AG20443 (cell line): Measurements from ENCODE around the gene VSTM1.
A peak's percentile ranks its signal among the peaks of the same experiment; 100 is the strongest.

ENCODE experiments used
- DNase-seq: peaks from one replicate; pipeline ENCODE4 v3.0.0; 2012; ENCODE audit warnings: low spot score, mixed read lengths

The VSTM1 gene

DNA sequence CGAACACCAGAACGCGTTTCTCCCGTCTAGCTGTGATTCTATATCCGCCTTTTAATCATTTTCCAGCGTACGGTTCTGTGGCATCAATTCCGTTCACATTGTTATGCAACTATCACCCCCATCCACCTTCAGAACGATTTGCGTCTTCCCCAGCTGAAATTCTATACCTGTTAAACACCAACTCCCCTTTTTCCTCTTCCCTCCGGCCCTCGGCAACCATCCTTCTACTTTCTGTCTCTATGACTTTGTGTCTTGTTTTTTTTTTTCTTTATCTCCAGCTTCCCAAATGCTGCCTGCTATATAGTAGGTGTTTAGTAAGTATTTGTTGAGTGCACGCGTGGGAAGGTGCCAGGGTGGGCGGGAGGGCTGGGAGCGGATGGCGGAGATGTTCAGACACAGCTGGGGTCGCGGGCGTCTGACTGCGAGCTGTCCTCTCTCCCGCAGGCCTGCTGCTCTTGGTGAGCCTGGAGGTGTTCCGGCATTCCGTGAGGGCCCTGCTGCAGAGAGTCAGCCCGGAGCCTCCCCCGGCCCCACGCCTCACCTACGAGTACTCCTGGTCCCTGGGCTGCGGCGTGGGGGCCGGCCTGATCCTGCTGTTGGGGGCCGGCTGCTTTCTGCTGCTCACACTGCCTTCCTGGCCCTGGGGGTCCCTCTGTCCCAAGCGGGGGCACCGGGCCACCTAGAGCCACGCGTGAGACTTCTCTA is 52.0 kb downstream of the VSTM1 start:
- no peak for DNase-seq

GRCh38 chr19:54010474-54010873 is 53.2 kb downstream of the VSTM1 start:
- no peak for DNase-seq

- no peak for DNase-seq
Measured at GRCh38 chr19:54009440-54009839, 54.3 kb downstream of the VSTM1 start.

GRCh38 chr19:54002495-54003315 is 61.0 kb downstream of the VSTM1 start:
- no peak for DNase-seq

DNA sequence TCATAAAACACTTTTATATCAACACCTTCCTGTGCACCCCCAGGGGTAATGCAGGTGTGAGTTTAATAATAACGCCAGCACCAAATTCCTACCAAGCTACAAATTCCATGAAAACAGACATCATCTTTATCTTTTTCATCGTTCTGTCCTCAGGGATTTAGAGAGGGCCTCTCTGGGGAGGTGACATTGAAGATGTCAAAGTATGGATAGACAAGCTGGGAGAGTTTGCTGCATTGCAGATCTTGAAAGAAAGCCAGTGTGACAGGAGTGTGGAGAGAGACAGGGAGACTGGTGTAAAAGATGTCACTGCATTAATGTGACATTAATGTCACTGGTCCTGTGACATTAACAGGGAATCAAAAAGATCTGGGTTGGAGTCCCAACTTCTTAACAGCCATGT is 62.2 kb downstream of the VSTM1 start:
- DNase-seq: no peak

DNA sequence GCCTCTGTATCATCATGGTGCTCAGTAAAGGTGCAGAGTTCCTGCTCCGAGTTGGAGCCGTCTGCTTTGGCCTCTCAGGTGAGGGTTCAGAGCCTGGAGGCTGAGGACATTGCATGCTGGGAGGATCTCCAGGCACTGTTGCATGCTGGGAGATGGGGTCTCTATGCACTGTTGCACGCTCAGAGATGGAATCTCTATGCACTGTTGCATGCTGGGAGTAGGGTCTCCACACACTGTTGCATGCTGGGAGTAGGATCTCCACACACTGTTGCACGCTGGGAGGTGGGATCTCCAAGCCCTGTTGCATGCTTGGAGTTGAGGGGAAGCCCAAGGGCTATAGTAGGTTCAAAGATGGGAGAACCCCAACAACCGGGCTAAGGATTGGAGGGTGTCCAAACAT is 64.0 kb downstream of the VSTM1 start:
- DNase-seq: no peak

- no peak for DNase-seq
Measured at GRCh38 chr19:53998223-53998622, 65.5 kb downstream of the VSTM1 start.

DNA sequence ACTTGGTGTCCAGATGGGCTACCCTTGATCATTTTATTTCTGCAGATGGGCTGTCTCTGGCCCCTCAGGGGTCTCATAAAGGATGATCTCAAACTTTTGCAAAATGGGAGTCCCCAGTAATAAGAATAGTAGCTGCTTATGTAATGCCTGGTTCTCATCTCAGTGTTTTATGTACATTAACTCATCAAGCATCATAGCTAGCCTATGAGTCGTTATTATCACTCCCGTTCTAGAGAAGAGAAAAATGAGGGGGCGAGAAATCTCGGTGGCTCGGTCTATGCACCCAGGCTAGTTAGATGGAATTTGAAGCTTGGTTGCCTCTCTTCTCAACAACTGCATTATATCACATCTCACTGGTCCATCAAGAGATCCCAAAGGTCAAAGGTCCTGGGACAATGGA is 68.9 kb downstream of the VSTM1 start:
- no peak for DNase-seq

GRCh38 chr19:53993448-53993847 is 70.2 kb downstream of the VSTM1 start:
- DNase-seq: no peak

- DNase-seq: no peak
Measured at GRCh38 chr19:53992815-53993214, 70.9 kb downstream of the VSTM1 start.

- no peak for DNase-seq
Measured at GRCh38 chr19:53992211-53992610, 71.5 kb downstream of the VSTM1 start.

DNA sequence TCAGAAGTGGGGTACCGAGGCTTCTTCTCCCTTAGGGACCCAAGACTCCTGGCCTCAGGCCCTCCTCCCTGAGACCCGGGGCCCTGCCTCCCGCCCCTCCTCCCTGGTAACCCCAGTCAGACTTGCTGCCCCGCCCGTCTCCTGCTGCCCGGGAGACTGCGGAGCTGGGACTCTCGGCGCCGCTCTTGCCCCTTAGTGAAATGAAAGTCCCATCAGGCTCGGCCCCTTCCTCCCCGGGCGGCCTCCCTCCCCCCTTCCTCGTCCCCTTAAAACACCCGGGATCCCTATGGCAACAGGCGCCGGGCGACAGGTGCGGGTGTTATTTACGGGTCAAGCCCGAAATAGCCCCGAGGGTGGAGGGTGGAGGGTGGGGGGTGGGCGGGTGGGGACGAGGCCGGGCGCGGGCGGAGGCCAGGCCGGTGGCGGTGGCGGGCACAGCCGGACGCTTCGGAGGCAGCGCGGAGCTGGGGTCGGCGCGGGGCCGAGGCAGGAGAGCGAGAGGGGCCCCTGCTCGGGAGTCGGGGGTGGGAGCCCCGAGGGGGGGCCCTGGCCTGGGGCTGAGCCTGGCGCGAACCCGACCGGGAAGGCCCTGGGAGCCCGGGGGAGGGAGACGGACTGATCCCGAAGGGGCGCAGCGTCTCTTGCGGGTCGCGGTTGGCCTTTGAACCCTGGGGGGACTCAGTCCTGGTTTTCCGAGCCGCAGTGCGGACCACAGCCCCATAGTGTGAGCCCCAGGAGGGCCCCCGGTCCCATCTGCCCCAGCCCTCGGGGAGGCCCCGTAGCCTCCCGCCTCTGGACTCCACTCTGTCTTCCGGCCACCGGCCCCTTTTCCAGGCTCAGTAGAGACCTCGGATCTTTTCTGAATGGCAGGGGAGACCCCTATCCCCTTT is 72.2 kb downstream of the VSTM1 start, which contains the start of gene CACNG6:
Gene CACNG6, plus strand, starts transcription at position 414 of the 890 bp plus-strand sequence. CDS start 1,241 bp downstream, outside the sequence.
- DNase-seq: peak; percentile 55
